Measurements from ENCODE around the gene ADCY4. TPM values are rescaled to one million over a fixed set of nuclear protein-coding genes. Genes with fewer than 3 reads are reported as not detected.

ADCY4 gene
- 2.3 and 2.4 TPM in 2 replicates for total RNA-seq

DNA sequence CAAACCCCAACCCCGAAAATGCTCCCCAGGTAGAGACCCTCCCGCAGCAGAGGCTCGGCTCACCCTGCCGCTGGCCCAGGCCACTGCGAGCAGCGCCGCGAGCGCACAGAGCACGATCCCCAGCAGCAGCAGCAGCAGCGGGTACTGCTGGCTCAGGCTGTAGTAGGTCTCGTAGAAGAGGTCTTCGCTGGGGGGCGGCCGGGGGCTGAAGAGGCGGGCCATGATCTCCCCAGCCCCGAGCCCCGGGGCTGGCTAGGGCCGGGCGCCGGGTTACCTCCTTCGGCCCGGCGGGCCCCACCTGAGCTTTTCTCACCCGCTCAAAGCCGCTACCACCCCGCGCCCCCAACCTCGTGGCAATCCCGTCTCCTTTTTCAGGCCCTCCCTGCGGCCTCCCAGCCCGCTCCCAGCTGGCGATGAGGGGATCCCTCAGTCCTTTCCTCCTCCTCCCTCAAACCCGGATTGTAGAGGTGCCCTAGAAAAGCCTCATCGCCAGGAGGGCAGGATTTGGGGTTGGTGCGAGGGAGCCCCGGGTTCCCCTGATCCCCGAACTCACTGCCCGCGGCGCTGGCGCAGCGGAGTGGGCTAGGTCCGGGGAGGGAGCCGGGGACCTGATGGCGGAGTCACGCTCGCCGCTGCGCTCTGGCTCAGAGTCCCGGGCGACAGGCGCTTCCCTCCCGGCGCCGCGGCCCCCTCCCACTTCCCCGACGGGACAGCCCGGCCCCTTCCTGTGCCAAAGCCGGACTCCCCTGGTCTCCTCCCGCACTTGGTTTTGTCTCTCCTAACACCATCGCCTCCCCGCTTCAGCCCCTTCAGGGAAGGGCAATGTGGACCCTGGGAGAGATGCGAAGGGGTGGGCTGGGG lies at the start of gene ADCY4:
TSS of gene ADCY4 (minus strand) at position 641 of the 861 bp plus-strand sequence. CDS start at position 222, 419 bp downstream.
- intact Hi-C loops (cut with micrococcal nuclease) = loop anchor here (5.0 to 10.0 kb wide), 3 partner anchors 37 to 780 kb away; partner anchors contain the start of genes DHRS1, NOP9, THTPA and ZFHX2
- CTCF ChIA-PET = interaction anchor here (1.4 to 13.6 kb wide), 6 partner anchors 11 to 146 kb away, joined by 4 to 353 read pairs (median 18); partner anchors contain the start of genes CBLN3, IPO4 and KHNYN
- Mint-ChIP-seq H3K9me3 (no peaks in the 10 kb centered on the region), H3K4me1 (peaks cover 52% of the 10 kb centered on the region), H3K36me3 (ENCODE audit: low read depth) (peaks cover 21% of the 10 kb centered on the region), H3K27ac (no peak within 1 kb of the TSS), H3K4me3 (peak within 1 kb of the TSS; percentile 41), H3K27me3 (peaks cover 14% of the 10 kb centered on the region)
- ATAC-seq (ENCODE audit: low read depth) = no peak
- POLR2A ChIA-PET = interaction anchor here (1.1 to 11.5 kb wide), 6 partner anchors 11 to 102 kb away, joined by 3 to 216 read pairs (median 16); partner anchors contain the start of genes CBLN3 and KHNYN
- peak; percentile 46 for DNase-seq
- no peak for TF ChIP-seq CTCF (IDR thresholded peaks at IDR 0.05)

DNA sequence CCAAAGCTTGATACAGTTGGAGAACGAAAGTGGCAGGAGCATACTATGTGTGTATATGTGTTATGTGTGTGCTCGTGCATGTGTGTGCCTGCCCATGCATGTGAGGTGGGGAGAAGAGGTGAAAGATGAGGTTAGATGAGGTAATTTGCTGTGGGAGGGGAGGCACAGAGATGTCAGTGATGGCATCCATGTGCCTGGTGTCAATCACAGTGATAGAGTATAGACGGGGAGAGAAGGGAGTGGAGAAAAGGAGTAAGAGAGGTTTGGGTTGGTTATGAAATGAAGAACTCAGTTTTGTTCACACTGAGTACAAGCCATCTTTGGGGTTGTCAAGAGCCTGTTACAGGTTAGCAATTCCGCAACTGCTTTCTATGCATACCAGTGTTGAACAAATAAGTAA lies 49.3 kb upstream of the ADCY4 start:
- ATAC-seq (ENCODE audit: low read depth) = no peak
- Mint-ChIP-seq H3K4me3 (no peak overlapping the region), H3K36me3 (ENCODE audit: low read depth) (no peaks in the 10 kb centered on the region)

GRCh38 chr14:24382064-24382371 lies 47.1 kb upstream of the ADCY4 start:
- no peaks in the 10 kb centered on the region for H3K9me3 Mint-ChIP-seq
- TF ChIP-seq CTCF (IDR thresholded peaks at IDR 0.05) = no peak
- H3K36me3 Mint-ChIP-seq (ENCODE audit: low read depth) = no peaks in the 10 kb centered on the region
- ChIA-PET CTCF (no interaction called here), POLR2A (interaction anchor here (1.2 kb wide), 1 partner anchor 50 kb away, joined by 3 read pairs; no protein-coding TSS in a partner anchor)
- peaks cover 11% of the 10 kb centered on the region for H3K27me3 Mint-ChIP-seq
- no peaks in the 10 kb centered on the region for H3K4me1 Mint-ChIP-seq
- intact Hi-C loops (cut with micrococcal nuclease) = no loop called here
- no peak overlapping the region for H3K4me3 Mint-ChIP-seq
- no peak for DNase-seq
- no peak overlapping the region for H3K27ac Mint-ChIP-seq
- ATAC-seq (ENCODE audit: low read depth) = no peak

More for the DNA sequence above, 49.3 kb upstream of the ADCY4 start:
- Mint-ChIP-seq H3K4me1 (no peaks in the 10 kb centered on the region), H3K27me3 (peaks cover 19% of the 10 kb centered on the region), H3K9me3 (no peaks in the 10 kb centered on the region), H3K27ac (no peak overlapping the region)
- no peak for DNase-seq
- TF ChIP-seq CTCF (IDR thresholded peaks at IDR 0.05) = no peak
- ChIA-PET CTCF (interaction anchor here (1.1 kb wide), 1 partner anchor 19 kb away, joined by 3 read pairs; no protein-coding TSS in a partner anchor), POLR2A (interaction anchor here (1.0 kb wide), 1 partner anchor 18 kb away, joined by 4 read pairs; no protein-coding TSS in a partner anchor)
- intact Hi-C loops (cut with micrococcal nuclease) = no loop called here

- DNase-seq (no peak), ATAC-seq (ENCODE audit: low read depth) (no peak)
- Mint-ChIP-seq H3K9me3 (no peaks in the 10 kb centered on the region), H3K27ac (no peak overlapping the region), H3K27me3 (peaks cover 7% of the 10 kb centered on the region), H3K36me3 (ENCODE audit: low read depth) (no peaks in the 10 kb centered on the region), H3K4me3 (no peak overlapping the region), H3K4me1 (no peaks in the 10 kb centered on the region)
- POLR2A ChIA-PET = interaction anchor here (1.2 kb wide), 1 partner anchor 50 kb away, joined by 3 read pairs; no protein-coding TSS in a partner anchor
- TF ChIP-seq CTCF (IDR thresholded peaks at IDR 0.05) = no peak
- intact Hi-C loops (cut with micrococcal nuclease) = no loop called here
- CTCF ChIA-PET = no interaction called here
Measured at GRCh38 chr14:24381363-24382063, 46.6 kb upstream of the ADCY4 start.
